ENCODE results near the gene ELAC1.

DNA sequence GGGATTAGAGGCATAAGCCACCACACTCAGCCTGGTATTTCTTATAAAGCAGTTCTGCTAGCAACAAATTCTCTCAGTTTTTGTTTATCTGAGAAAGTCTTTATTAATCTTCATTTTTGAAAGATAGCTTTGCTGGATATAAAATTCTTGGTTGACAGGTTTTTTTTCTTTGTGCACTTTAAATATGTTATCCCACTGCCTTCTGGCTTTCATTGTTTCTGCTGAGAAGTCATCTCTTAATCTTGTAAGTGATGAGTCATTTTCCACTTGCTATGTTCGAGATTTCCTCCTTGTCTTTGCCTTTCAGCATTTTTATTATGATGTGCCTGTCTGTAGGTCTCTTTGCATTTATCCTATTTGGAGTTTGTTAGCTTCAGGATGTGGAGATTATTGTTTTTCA, 5.9 kb upstream of the ELAC1 start:
- no peak for TF ChIP-seq EP300 (IDR thresholded peaks at IDR 0.05)
- TF ChIP-seq POLR2A (IDR thresholded peaks at IDR 0.05) = no peak
- TF ChIP-seq, protein P1, sequence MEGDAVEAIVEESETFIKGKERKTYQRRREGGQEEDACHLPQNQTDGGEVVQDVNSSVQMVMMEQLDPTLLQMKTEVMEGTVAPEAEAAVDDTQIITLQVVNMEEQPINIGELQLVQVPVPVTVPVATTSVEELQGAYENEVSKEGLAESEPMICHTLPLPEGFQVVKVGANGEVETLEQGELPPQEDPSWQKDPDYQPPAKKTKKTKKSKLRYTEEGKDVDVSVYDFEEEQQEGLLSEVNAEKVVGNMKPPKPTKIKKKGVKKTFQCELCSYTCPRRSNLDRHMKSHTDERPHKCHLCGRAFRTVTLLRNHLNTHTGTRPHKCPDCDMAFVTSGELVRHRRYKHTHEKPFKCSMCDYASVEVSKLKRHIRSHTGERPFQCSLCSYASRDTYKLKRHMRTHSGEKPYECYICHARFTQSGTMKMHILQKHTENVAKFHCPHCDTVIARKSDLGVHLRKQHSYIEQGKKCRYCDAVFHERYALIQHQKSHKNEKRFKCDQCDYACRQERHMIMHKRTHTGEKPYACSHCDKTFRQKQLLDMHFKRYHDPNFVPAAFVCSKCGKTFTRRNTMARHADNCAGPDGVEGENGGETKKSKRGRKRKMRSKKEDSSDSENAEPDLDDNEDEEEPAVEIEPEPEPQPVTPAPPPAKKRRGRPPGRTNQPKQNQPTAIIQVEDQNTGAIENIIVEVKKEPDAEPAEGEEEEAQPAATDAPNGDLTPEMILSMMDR (IDR thresholded peaks at IDR 0.05) = no peak
- no peak for TF ChIP-seq POLR2AphosphoS5 (IDR thresholded peaks at IDR 0.05)

All from suprapubic skin (tissue), 4 donors.